Measurements from ENCODE around the gene ATP5ME. TPM values are rescaled to one million over a fixed set of nuclear protein-coding genes. Genes with fewer than 3 reads are reported as not detected.

ATP5ME gene
- total and polyA plus RNA-seq, 12 donors = 43.4 to 1,353 (median 325) TPM

DNA sequence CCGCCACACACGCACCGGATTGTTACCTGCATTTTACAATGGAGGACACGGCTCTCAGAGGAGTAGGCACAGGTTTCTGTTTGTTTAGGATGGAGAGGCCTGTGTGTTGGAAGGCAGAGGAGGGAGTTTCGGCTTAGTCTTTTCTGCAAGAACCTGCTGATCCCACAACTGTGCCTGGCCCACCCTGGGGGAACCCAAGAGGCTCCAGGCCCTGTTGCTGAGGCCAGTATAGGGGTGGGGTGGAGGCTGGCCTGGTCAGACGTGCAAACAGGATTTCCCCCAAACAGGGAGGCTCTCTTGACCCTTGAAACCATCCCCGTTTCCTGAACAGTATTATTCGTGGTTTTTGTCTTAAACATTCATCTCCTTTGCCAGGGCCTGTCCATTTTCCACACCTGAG, 15.6 kb upstream of the ATP5ME start:
- intact Hi-C loops (cut with DNase I) = no loop called here
- Histone ChIP-seq H3K4me1 (replicated peaks in 1 of 2) (peaks cover 20 to 36% of the 10 kb centered on the region in 2 donors), H3K4me3 (peak overlapping the region in 1 of 4 donors; percentile 54), H3K27ac (peak overlapping the region in 4 of 5 donors; percentile 30 to 99 (median 90)), H3K36me3 (replicated peaks in 1 of 2) (no peaks in the 10 kb centered on the region), H3K27me3 (no peaks in the 10 kb centered on the region), H3K9me3 (replicated peaks in 1 of 3) (no peaks in the 10 kb centered on the region)
- DNase-seq = no peak
- TF ChIP-seq, protein P1, sequence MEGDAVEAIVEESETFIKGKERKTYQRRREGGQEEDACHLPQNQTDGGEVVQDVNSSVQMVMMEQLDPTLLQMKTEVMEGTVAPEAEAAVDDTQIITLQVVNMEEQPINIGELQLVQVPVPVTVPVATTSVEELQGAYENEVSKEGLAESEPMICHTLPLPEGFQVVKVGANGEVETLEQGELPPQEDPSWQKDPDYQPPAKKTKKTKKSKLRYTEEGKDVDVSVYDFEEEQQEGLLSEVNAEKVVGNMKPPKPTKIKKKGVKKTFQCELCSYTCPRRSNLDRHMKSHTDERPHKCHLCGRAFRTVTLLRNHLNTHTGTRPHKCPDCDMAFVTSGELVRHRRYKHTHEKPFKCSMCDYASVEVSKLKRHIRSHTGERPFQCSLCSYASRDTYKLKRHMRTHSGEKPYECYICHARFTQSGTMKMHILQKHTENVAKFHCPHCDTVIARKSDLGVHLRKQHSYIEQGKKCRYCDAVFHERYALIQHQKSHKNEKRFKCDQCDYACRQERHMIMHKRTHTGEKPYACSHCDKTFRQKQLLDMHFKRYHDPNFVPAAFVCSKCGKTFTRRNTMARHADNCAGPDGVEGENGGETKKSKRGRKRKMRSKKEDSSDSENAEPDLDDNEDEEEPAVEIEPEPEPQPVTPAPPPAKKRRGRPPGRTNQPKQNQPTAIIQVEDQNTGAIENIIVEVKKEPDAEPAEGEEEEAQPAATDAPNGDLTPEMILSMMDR (IDR thresholded peaks at IDR 0.05) = no peak
- no peak for TF ChIP-seq POLR2A (IDR thresholded peaks at IDR 0.05)
- WGBS, 4 donors = 81 to 85% (median 82%) methylated on average over 8 of the region's 8 CpGs

DNA sequence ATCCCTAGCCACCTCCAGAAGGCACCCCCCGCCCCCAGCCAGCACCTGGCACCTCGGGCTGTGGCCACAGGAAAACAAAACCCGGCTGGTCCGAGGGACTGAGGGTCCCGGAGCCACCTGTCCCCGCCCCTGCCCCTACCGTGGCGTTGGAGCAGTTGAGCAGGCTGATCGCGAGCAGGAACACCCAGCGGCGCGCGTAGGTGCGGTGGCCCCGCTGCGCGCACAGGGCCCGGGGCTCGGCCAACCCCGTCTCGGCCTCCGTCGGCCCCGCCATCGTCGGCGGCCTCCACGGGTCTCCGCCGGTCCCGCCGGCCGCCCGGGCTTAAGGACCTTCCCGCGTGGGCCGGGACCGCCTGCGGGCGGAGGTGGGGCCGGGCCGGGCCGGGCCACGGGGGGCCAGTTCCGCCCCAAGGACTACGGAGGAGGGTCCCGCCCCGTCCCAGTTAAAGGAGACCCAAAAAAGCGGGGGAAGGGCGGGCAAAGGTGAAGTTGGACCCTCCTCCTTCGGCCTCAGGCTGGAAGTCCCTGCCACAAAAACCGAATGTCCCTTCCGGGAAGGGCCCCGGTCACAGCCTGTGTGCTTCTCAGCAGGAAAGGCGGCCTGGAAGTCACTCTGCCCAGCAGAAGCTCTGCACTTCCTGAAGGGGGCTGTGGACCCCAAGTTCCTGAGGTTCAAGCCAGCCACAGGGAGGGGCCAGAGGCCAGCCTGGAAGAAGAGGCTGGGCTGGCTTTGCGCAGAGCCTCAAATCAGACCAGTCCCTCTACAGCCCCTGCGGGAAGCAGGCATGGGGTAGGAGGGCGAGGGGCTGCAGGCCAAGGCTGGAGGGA, 15.0 kb upstream of the ATP5ME start, which contains the start of gene SLC49A3:
Gene SLC49A3, minus strand, starts transcription at position 298 of the 828 bp plus-strand sequence. Its CDS starts 24 bp downstream, at position 274.
- Histone ChIP-seq H3K27me3 (no peaks in the 10 kb centered on the region), H3K4me3 (peak within 1 kb of the TSS in 1 of 4 donors; percentile 54), H3K4me1 (replicated peaks in 1 of 2) (peaks cover 20 to 36% of the 10 kb centered on the region in 2 donors), H3K9me3 (replicated peaks in 1 of 3) (no peaks in the 10 kb centered on the region), H3K36me3 (replicated peaks in 1 of 2) (no peaks in the 10 kb centered on the region), H3K27ac (peak within 1 kb of the TSS; percentile 83 to 99 (median 97))
- TF ChIP-seq, protein P1 (IDR thresholded peaks at IDR 0.05) = no peak
- no peak for TF ChIP-seq POLR2A (IDR thresholded peaks at IDR 0.05)
- no peak for DNase-seq
- WGBS, 4 donors = 26 to 65% (median 43%) methylated on average over 32 to 59 of the region's 59 CpGs
- intact Hi-C loops (cut with DNase I) = no loop called here

GRCh38 chr4:687971-688853, 14.1 kb upstream of the ATP5ME start:
- Histone ChIP-seq H3K9me3 (replicated peaks in 1 of 3) (no peaks in the 10 kb centered on the region), H3K27me3 (no peaks in the 10 kb centered on the region), H3K4me3 (peak overlapping the region in 1 of 4 donors; percentile 54), H3K36me3 (replicated peaks in 1 of 2) (no peaks in the 10 kb centered on the region), H3K27ac (peak overlapping the region; percentile 83 to 99 (median 97)), H3K4me1 (replicated peaks in 1 of 2) (peaks cover 20 to 41% of the 10 kb centered on the region in 2 donors)
- TF ChIP-seq POLR2A (IDR thresholded peaks at IDR 0.05) = no peak
- TF ChIP-seq, protein P1 (IDR thresholded peaks at IDR 0.05) = no peak
- intact Hi-C loops (cut with DNase I) = no loop called here
- 63 to 83% (median 74%) methylated on average over 12 to 26 of the region's 26 CpGs for WGBS, 4 donors
- DNase-seq = peak in 5 of 7 donors; percentile 51 to 65 (median 53)
